Kidney (tissue), 14 donors: Measurements from ENCODE around the gene LMCD1. TPM values are rescaled to one million over a fixed set of nuclear protein-coding genes. Genes with fewer than 3 reads are reported as not detected.

Experiments used
- DNase-seq, 5 donors: peaks; one replicate each; pipeline ENCODE4 v3.0.0-alpha.2; 2013 to 2020
- FAIRE-seq: peaks from 2 replicates; lab custom pipeline; 2012; peaks lifted over from hg19 to GRCh38; lab: Jason Lieb, UNC
- H3K27ac ChIP-seq, 2 donors: one replicate each; pipeline ENCODE4 v1.7.0; 2013; ENCODE audit warnings: low read depth in 2 of 2, low read length in 2 of 2, inconsistent platforms in 1 of 2
- H3K27me3 ChIP-seq: one replicate; pipeline ENCODE4 v1.7.1; 2013; ENCODE audit warnings: low read length, inconsistent platforms; ENCODE audit not compliant: control insufficient read depth, insufficient read depth
- H3K36me3 ChIP-seq, 3 donors: one replicate each; pipeline versions ENCODE4 v1.7.0 to v1.7.1; 2013; ENCODE audit warnings: low read length in 3 of 3, control low read depth in 1 of 3, inconsistent platforms in 1 of 3; ENCODE audit not compliant: insufficient read depth in 3 of 3, control insufficient read depth in 2 of 3
- H3K4me1 ChIP-seq, 3 donors: one replicate each; pipeline versions ENCODE4 v1.7.0 to v1.7.1; 2013; ENCODE audit warnings: low read length in 3 of 3, inconsistent platforms in 1 of 3, low read depth in 1 of 3; ENCODE audit not compliant: control insufficient read depth in 2 of 3, insufficient read depth in 2 of 3
- H3K4me3 ChIP-seq, 3 donors: one replicate each; pipeline versions ENCODE4 v1.7.0 to v1.8.1; 2013; ENCODE audit warnings: low read length in 3 of 3, control low read depth in 1 of 3, inconsistent platforms in 1 of 3
- H3K9ac ChIP-seq, 3 donors: one replicate each; pipeline versions ENCODE4 v1.7.0 to v1.7.1; 2013; ENCODE audit warnings: low read length in 3 of 3, control low read depth in 1 of 3, inconsistent platforms in 1 of 3
- H3K9me3 ChIP-seq, 3 donors: one replicate each; pipeline versions ENCODE4 v1.7.0 to v1.7.1; 2013; ENCODE audit warnings: low read length in 3 of 3, control low read depth in 1 of 3, inconsistent platforms in 1 of 3; ENCODE audit not compliant: control insufficient read depth in 2 of 3, insufficient read depth in 1 of 3
- CTCF ChIP-seq: IDR thresholded peaks from 3 replicates; pipeline ENCODE4 v1.5.1; 2012; ENCODE audit warnings: mild to moderate bottlenecking, moderate library complexity, borderline replicate concordance; ENCODE audit not compliant: insufficient read depth; ENCODE audit errors: extremely low read depth
- intact Hi-C: fragments of 100-400 bp; cut with DNase I; formaldehyde crosslinking; loops from one replicate; pipeline ENCODE4 v1.11.1; 2022
- polyA plus RNA-seq: library from polyadenylated mRNA; stranded (reverse); fragments of 350-450 nt; fragmentation: Illumina TruSeq; extraction: RNeasy Lipid Tissue Mini Kit (QIAGEN cat#74804); gene quantifications from one replicate; pipeline ENCODE4 v1.2.3, GENCODE V29; 2014; ENCODE audit warnings: low read depth, low replicate concordance; ENCODE audit not compliant: insufficient read depth
- total RNA-seq: library from RNA; stranded (reverse); fragmentation: NEBNext Ultra II Directional; extraction: Animal tissue kit (Norgen Biotek cat#: 25700); gene quantifications from one replicate; pipeline ENCODE4 v1.2.1, GENCODE V29; 2021
- donor health status: control.
- donor health status: control.
- donor health status: control.
- donor health status: control.
- donor health status: control.
- donor health status: DM: yes; HTN: yes; CAD: no.
- donor health status: Normal renal cell carcinoma (clear cell type).

Gene LMCD1
- total and polyA plus RNA-seq, 2 donors from 2014 or later: 24.3 to 65.4 TPM

GRCh38 chr3:8485943-8486342, 15.7 kb upstream of the LMCD1 start:
- Histone ChIP-seq H3K9me3 (peaks cover 0 to 3% (median 2%) of the 10 kb centered on the region in 3 donors), H3K27ac (no peak overlapping the region), H3K36me3 (no peaks in the 10 kb centered on the region), H3K9ac (no peak overlapping the region), H3K4me1 (peaks cover 0 to 15% (median 4%) of the 10 kb centered on the region in 3 donors), H3K27me3 (no peaks in the 10 kb centered on the region), H3K4me3 (no peak overlapping the region)
- DNase-seq: no peak
- intact Hi-C loops: no loop called here
- FAIRE-seq: no peak
- TF ChIP-seq CTCF: no peak

- Histone ChIP-seq H3K36me3 (no peaks in the 10 kb centered on the region), H3K4me3 (no peak overlapping the region), H3K9me3 (peaks cover 0 to 3% (median 2%) of the 10 kb centered on the region in 3 donors), H3K9ac (no peak overlapping the region), H3K4me1 (peaks cover 0 to 15% (median 4%) of the 10 kb centered on the region in 3 donors), H3K27me3 (no peaks in the 10 kb centered on the region), H3K27ac (no peak overlapping the region)
- intact Hi-C loops: no loop called here
- DNase-seq (no peak), FAIRE-seq (no peak)
- TF ChIP-seq CTCF: no peak
Observed at GRCh38 chr3:8486434-8486833, 15.2 kb upstream of the LMCD1 start.

- DNase-seq: no peak
- Histone ChIP-seq H3K27me3 (no peaks in the 10 kb centered on the region), H3K27ac (no peak overlapping the region), H3K4me1 (peaks cover 0 to 15% (median 4%) of the 10 kb centered on the region in 3 donors), H3K4me3 (no peak overlapping the region), H3K36me3 (no peaks in the 10 kb centered on the region), H3K9ac (no peak overlapping the region), H3K9me3 (peaks cover 0 to 3% (median 2%) of the 10 kb centered on the region in 3 donors)
- no peak for FAIRE-seq
- intact Hi-C loops: no loop called here
- no peak for TF ChIP-seq CTCF
Observed at GRCh38 chr3:8486936-8487335, 14.7 kb upstream of the LMCD1 start.

GRCh38 chr3:8488411-8488810, 13.2 kb upstream of the LMCD1 start:
- no peak overlapping the region for H3K9ac ChIP-seq
- no peak for DNase-seq
- no peak overlapping the region for H3K4me3 ChIP-seq
- H3K27me3 ChIP-seq: no peaks in the 10 kb centered on the region
- H3K9me3 ChIP-seq: peaks cover 0 to 3% (median 2%) of the 10 kb centered on the region in 3 donors
- TF ChIP-seq CTCF: no peak
- intact Hi-C loops: no loop called here
- H3K27ac ChIP-seq: no peak overlapping the region
- H3K36me3 ChIP-seq: no peaks in the 10 kb centered on the region
- no peak for FAIRE-seq
- H3K4me1 ChIP-seq: peaks cover 0 to 6% (median 2%) of the 10 kb centered on the region in 3 donors
